ENCODE data around the gene ACTN2.

Gene ACTN2

DNA sequence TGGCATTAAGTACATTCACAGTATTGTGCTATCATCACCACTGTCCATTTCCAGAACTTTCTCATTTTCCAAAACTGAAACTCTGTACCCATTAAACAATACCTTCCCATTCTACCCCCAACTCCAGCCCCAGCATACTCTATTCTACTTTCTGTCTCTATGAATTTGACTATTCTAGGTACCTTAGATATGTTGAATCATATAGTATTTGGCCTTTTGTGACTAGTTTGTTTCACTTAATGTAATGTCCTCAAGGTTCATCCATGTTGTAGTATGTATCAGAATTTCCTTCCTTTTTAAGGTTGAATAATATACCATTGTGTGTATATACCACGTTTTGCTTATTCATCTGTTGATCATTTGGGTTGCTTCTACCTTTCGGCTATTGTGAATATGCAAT, 120.3 kb downstream of the ACTN2 start:
- TF ChIP-seq, protein P1, sequence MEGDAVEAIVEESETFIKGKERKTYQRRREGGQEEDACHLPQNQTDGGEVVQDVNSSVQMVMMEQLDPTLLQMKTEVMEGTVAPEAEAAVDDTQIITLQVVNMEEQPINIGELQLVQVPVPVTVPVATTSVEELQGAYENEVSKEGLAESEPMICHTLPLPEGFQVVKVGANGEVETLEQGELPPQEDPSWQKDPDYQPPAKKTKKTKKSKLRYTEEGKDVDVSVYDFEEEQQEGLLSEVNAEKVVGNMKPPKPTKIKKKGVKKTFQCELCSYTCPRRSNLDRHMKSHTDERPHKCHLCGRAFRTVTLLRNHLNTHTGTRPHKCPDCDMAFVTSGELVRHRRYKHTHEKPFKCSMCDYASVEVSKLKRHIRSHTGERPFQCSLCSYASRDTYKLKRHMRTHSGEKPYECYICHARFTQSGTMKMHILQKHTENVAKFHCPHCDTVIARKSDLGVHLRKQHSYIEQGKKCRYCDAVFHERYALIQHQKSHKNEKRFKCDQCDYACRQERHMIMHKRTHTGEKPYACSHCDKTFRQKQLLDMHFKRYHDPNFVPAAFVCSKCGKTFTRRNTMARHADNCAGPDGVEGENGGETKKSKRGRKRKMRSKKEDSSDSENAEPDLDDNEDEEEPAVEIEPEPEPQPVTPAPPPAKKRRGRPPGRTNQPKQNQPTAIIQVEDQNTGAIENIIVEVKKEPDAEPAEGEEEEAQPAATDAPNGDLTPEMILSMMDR (IDR thresholded peaks at IDR 0.05; ENCODE audit: low read depth, low read length, missing control alignments): no peak
- H3K4me3 ChIP-seq (replicated peaks; ENCODE audit: low read depth, low read length): no peak overlapping the region
- DNase-seq (ENCODE audit: extremely low read depth, low read depth): no peak

DNA sequence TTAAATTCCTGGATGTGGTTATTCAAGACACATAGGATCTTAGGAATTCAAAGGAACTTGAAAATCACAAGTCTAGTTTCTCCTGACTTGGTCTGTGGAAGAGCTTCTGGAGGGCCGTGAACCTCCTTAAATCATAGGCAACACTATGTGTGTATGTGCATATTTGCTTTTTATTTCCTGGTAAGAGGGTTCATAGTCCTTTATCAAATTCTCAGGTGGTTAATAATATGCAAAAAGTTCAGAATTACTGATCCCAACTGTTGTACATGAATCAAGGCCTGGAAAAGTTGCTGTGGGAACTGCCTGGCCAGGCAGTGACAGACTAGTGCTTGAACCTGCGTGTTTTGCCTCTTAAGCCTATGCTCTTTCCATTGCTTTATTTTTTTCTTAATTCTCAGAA, 121.7 kb downstream of the ACTN2 start:
- H3K4me3 ChIP-seq (replicated peaks; ENCODE audit: low read depth, low read length): no peak overlapping the region
- DNase-seq (ENCODE audit: extremely low read depth, low read depth): no peak
- TF ChIP-seq, protein P1 (IDR thresholded peaks at IDR 0.05; ENCODE audit: low read depth, low read length, missing control alignments): no peak

DNA sequence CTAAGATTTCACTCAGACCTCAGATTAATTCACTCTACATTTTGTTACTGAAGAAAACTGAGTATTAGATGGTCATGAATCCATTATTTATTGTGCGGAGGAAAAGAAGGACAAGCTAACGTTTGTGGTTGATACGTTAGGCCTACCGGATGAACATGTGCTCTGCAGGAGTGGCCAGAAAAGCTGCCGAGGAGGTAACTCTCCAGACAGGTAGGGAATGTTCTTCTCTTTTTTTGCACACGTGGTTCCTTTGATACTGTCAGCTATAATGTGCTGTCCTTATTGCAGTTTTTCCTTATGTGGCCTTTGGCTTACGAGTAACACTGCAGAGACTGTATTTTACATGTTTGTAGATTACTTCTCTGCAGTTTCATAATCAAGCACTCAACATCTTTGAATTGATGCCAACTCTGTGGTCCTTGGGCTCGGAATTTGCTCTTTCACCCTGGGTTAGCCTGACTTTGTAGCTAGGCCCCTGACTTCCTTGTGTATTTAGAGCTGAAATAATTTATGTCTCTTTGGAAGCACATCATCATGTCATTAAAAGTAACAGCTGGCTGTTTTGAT, 122.3 kb downstream of the ACTN2 start:
- no peak for DNase-seq (ENCODE audit: extremely low read depth, low read depth)
- TF ChIP-seq, protein P1 (IDR thresholded peaks at IDR 0.05; ENCODE audit: low read depth, low read length, missing control alignments): no peak
- H3K4me3 ChIP-seq (replicated peaks; ENCODE audit: low read depth, low read length): no peak overlapping the region

DNA sequence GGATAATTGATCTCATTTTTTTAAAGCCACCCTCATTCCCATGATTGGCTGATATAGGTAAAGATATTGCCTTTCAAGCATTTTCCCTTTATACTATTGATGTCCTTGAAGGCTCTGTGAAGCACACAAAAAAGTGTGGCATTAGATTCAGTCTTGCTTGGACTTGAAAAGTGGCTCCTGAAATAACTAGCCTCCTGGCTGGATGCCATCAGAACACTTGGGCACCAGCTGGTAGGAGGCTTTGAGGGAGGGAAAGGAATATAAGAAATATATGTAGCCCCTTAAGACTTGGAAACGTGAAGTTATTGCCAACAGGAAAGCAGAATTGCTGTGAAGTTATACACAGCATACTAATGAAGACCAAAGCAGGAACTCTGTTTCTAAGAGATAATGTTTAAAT, 122.8 kb downstream of the ACTN2 start:
- no peak for DNase-seq (ENCODE audit: extremely low read depth, low read depth)
- TF ChIP-seq, protein P1 (IDR thresholded peaks at IDR 0.05; ENCODE audit: low read depth, low read length, missing control alignments): no peak
- H3K4me3 ChIP-seq (replicated peaks; ENCODE audit: low read depth, low read length): no peak overlapping the region

DNA sequence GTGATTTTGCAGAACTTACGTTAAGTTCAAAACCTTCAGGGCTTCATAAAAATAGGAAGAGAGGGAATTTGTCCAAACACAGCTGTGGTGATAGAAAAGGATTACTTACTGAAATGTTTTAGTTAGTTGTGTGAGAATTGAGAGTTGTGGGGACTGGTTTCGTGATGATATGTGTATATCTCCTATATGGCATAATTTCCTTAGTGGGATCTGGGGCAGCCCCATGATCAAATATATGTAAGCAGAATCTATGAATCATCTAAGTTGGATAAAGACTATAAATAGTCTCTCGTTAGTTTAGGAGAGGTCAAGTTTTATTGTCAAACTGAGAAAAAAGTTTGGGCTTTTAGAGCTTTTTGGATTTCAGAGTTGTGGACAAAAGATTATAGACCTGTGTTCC, 123.7 kb downstream of the ACTN2 start:
- H3K4me3 ChIP-seq (replicated peaks; ENCODE audit: low read depth, low read length): no peak overlapping the region
- TF ChIP-seq, protein P1 (IDR thresholded peaks at IDR 0.05; ENCODE audit: low read depth, low read length, missing control alignments): no peak
- no peak for DNase-seq (ENCODE audit: extremely low read depth, low read depth)

DNA sequence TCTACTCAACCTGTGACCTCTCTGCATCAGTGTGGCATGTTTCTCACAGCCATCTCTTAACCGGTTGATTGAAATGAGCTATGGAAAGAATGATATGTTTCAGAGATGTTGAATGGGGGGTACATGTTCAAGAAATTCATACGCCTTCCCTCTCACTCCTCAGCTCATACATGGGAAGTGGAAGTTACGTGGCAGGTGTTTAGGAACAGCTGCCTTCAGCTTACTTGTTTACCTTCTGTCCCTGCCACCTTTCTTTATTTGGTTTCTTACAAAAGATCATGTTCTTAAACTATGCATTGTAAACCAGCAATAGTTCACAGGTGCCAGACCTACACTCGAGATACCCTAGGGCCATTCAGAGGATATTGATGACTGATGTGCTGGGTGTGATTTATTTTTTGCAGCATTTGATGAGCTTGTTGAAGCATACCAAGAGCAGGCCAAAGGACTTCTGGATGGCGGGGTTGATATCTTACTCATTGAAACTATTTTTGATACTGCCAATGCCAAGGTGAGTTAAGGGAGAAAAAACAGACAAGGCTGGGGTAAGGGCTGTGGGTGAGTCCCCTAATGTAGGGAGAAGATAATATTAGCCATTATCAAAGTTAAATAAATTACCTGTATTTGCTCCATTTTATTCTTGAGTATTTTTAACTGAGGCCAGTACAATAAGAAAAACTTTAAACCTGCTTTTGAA, 126.2 kb downstream of the ACTN2 start:
- no peak overlapping the region for H3K4me3 ChIP-seq (replicated peaks; ENCODE audit: low read depth, low read length)
- DNase-seq (ENCODE audit: extremely low read depth, low read depth): no peak
- TF ChIP-seq, protein P1 (IDR thresholded peaks at IDR 0.05; ENCODE audit: low read depth, low read length, missing control alignments): no peak
